Activated naive CD4-positive, alpha-beta T cell treated with Interleukin-2 at 50 U/mL for 16 hours (primary cell): Measurements from ENCODE around the gene ARHGEF7.
"Not testable (repeated sequence)": the region's sequence is repeated elsewhere in the genome, so short reads cannot be mapped to it uniquely, and the experiment has no call there.

Source experiments
- DNase-seq: peaks from one replicate; pipeline ENCODE4 v3.0.0-alpha.2; 2020

Gene ARHGEF7

DNA sequence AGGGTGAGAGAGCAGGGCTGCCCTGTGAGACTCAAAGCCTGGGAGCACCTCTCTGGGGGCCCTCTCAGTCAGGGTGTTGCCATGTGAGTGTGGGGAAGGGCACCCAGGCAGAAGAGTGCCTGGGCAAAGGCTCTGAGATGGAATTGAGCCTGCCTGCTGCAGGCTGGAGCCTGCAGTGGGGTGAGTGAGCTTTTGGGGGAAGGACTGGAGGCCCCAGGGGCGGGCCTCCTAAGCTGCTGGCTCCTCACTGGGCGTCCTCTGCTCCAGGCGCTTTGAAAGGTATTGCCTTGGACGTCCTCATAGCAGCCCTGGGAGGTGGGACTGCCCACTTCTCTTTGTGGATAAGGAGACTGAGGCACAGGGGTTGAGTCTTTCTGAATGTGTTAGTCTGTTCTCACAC lies 60.3 kb downstream of the ARHGEF7 start:
- no peak for DNase-seq

DNA sequence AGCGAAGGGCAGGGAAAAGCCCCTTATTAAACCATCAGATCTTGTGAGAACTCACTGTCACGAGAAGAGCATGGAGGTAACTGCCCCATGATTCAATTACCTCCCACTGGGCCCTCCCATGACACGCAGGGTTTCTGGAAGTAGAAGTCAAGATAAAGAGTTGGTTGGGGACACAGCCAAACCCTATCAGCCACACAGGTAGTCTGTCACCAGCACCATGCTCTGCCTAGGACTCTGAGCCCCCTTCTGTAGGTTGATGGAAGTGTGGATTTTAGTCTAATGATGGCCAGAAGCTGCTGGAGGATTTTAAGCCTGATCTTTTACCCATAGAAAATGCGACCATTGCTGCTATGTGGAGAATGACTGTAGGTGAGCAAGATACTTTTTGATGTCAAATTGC lies 60.8 kb downstream of the ARHGEF7 start:
- no peak for DNase-seq

DNA sequence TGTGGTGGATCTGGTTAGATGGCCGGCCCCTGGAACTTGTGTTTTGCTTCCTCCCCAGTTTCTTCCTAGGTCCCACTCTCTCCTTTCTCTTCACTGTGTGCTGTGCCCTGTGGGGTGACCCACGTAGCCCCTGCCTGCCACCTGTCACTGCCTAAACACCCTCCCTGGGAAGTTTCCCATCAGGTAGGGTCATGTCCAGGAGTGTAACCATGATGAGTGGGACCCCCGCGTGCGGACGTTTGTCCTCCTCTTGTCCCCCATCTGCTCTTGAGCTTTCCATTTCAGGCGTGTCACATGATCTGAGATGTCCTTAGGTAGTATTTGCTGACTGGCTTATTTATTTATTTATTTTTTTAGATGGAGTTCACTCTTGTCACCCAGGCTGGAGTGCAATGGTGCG lies 61.3 kb downstream of the ARHGEF7 start:
- DNase-seq = no peak

DNA sequence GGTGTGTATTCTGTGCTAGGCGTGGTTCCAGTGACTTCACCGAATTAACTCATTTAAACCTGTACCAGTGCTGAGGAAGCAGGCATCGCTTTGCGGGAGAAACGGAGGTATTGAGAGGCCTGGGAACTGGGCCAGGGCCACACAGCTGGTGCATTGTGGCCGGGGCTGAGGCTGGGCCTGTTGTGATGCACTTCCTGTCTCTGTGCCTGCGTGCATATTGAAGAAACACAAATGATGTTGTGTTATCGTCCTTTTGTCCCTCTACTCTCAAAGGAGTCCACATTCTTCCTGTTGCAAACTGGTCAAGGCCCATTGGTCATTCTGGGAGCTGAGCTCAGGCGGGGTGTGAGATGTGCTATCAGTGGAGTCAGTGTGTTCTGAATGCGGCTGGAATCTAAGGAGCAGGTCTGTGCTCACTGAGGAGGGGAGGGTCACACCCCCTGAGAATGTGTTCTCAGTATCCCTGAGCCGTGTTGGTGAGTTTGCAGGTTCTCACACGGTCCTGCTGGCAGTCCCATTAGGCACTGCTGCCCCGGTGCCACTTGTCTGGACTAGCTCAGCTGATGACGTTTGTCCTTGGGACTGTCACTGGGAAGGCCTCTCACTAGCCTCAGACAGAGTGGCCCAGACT lies 62.1 kb downstream of the ARHGEF7 start:
- DNase-seq = peak; percentile 41

DNA sequence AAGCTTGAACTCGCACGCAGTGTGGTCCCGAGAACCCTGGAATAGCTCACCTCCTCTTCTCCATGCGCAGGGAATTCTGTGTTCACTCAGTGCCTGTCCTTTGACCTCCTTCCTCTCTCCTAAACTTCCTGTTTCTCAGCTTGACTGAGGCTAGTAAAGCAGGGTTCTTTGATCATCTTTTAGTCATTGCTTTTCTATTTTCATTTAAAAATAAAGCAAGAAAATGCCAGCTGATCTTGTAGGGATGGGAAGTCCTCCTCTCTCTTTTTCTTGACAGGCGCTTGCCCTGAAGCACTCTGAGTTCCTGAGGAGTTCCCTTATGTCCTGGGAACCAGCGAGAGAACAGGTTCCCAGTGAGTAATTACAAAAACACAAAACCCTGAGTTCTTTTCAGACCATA lies 62.8 kb downstream of the ARHGEF7 start:
- DNase-seq = no peak

DNA sequence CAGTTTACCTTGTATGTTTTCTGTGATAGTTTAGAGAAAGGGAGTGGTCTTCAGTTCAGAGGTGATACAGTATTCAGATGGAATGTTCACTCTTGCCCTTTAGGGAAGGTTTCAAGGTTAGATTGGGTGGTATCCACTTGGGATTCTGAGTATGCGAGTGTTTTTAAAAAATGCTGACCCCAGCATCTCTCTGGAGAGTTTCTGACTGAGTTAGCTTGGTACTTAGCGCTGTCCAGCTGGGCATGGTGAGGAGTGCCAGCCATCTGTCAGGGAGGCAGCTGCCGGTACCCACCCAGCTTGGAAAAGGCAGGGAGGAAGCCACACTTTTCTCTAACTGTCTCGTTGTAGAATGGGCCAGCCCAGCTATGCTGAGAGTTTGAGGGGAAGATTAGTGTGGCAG lies 63.3 kb downstream of the ARHGEF7 start:
- no peak for DNase-seq

DNA sequence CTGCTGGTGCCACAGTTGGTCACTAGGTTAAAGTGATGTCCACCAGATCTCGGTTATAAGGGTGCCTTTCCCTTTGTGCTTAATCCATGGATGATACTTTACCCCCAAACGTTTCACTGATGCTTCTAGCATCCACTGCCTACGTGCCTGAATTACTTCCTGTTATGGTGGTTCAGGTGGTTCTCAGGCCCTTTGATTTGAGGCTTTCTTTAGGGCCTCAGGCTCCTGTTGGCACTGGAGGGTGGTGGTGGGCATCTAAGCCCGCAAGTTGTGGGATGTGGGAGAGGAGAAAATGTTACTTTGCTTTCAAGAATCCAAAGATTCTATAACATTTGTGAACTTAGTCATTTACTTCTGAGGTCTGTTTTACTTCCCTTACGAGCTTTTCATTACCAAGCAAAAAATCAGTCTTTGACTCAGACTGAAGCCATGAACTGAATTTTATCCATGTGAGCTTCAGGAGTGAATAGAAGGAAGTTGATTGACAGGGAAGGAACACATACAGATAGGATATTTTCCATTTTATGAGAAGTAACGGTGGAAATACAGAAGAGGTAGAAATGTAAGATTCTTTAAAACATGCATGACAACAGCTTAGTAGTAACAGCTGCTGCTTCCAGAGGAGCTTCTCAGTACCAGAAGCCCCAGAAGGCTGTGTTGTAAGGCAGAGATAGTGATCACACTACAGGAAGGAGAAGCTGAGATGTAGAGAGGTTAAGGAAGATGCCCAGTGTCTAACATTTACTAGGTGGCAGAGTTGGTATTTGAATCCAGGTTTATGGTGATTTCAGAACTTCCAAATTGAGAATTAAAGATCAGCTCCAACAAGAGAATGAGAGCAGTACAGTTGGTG lies 65.0 kb downstream of the ARHGEF7 start:
- DNase-seq = no peak

DNA sequence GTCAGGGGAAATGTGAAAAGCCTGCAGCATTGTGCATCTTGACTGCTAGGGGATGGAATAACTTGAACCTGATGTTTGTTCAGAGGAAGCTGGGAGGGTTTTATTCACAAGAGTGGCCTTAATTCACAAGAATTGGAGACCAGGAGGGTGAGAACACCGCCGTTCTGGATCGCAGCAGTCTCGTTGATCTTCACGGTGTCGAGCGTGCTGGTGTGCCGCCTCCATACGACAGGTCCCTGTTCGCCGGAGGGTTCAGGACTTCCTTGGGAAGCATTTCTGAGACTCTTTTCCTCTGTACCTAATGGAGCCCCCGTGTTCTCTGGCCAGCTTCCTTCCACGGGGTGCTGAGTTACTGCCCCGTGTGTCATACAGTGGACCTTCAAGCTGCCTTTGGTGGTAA lies 66.9 kb downstream of the ARHGEF7 start:
- DNase-seq = no peak

DNA sequence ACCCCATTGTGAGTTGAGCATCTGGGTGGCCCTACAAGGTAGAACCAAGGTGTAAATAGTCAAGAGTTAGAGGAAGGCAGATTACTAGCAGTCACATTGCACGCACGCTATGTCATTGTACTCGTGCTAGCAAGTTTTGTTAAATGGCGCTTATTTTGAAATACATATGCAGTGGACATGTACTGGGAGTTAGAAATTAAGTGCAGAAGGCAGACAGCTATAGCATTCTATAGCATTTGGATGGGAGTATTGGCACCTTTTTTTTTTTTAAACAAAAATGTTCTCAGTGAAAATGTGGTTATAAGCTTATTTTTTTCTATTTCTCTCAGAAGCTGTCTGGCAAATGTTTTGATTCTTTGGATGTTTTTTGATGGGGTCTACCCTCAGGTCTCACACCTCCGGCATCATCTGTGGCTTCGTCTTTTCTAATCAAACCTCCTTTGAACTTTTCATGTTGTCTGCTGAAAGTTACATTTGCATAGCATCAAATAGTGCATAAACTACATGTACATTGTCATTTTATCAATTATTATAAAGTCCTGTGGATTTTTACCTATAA lies 68.1 kb downstream of the ARHGEF7 start:
- no peak for DNase-seq

DNA sequence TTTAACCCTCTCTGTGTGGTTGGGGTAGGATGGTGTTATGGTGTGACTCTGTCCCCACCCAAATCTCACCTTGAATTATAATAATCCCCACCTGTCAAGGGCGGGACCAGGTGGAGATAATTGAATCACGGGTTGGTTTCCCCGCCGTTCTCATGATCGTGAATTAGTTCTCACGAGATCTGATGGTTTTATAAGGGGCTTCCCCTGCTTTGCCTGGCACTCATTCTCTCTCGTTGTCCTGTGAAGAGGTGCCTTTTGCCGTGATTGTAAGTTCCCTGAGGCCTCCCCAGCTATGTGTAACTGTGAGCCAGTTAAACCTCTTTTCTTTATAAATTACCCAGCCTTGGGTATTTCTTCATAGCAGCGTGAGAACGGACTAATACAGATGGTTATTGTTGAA lies 68.8 kb downstream of the ARHGEF7 start:
- DNase-seq = no peak

DNA sequence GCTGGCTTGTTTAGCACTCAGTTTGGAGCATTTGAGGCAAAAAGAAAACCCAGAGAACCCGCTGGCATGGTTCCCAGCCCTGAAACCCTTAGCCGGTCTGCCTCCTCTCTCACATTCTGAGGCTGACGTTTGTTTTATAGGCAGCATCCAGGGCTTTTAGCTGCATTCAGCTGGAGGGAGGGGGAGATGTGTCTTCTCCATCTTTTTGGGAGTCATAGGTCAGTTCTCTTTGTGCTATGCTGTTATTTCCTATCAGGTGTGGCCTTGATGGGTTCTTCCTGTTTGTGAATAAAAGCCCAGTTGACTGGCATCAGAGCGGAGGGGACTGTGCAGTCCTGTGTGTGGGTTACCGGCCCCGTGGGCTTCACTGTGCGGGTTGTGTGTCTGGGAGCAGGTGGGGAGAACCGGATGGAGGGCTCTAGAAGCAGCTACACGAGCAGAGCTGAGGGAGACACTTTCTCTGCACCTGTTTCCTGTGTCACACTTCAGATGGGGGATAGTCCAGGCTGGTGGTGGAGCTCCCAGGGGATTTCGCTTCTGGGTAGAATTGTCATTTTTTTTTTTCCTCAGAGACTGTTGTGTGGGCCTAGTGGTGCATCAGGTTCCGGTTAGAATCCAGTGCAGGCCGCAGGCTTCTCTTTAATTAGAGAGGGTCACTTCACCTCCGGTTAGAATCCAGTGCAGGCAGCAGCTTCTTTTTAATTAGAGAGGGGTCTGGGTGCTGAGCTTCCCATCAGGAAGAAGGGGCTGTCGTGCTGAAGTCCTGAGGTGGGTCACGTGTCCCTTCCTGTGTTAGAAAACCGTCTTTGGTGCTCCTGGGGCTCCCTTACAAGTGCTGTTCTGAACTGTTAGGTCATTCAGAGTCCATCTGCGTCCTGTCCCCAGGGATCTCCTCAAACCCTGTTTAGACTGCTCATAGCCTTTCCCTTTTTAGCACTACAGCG lies 69.6 kb downstream of the ARHGEF7 start:
- DNase-seq = no peak

DNA sequence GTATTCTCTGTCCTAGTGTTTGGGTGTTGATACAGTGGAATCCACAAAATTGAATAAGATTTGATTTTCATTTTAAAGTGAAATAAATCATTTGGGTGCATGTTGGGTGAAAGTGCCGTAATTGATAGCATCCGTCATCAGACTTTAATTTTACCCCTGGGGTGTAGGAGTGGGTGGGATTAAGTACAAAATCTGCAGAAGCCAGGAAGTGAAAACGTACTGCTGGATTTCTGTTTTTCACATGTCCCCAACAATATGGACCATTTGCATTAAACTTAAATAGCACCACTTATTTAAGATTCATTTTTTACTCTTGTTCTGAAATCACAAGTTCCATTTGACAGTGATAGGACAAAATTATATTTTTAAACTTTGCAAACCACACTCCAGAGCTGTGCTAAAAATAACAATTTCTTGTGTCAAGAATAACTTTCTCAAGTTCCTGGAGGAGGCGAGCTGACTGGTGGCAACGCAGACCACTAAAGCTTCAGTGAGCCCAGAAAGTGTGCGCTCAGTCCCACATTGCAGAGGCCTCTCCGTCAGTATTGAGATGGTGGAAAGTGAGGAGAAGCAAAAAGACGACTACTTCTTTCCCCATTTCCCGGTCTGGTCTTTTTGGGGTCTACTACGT lies 71.3 kb downstream of the ARHGEF7 start:
- DNase-seq = no peak

DNA sequence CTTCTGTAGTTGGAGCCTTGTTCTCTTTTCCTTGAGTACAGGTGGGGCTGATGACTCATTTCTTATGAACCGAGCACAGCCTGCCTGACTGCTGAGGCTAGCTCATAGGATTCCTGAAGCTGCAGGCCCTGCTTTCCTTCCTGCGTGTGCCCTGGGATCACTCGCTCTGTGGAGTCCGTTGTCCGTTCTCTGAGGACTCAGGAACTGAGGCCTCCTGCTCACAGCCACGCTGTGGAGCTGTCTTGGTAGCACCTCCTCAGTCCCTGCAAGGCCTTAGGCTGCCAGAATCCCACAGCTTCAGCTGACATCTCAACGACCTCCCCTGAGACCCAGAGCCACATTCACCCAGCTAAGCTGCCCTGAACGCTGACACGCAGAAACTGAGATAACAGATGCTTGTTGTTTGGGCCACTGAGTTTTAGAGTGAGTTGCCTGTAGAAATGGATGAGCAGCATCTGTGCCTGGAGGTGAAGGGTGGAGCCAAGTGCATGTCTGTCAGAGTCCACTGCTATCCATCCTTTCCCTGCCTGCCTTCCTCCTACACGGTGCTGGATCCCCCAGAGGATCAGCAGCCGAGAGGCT lies 72.9 kb downstream of the ARHGEF7 start:
- no peak for DNase-seq

DNA sequence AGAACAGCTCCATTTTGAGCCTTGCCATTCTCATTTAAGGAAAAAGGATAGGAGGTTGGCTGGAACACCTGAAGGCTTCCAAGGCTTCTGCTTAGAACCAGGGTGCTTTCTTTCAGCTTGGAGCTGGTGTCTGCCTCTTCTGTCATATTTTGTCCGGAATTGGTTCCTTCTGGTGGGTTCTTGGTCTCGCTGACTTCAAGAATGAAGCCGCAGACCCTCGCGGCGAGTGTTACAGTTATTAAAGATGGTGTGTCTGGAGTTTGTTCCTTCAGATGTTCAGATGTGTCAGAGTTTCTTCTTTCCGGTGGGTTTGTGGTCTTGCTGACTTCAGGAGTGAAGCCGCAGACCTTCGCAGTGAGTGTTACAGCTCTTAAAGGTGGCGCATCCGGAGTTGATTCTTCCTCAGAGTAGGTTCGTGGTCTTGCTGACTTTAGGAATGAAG lies 74.0 kb downstream of the ARHGEF7 start:
- peak; percentile 61 for DNase-seq

DNA sequence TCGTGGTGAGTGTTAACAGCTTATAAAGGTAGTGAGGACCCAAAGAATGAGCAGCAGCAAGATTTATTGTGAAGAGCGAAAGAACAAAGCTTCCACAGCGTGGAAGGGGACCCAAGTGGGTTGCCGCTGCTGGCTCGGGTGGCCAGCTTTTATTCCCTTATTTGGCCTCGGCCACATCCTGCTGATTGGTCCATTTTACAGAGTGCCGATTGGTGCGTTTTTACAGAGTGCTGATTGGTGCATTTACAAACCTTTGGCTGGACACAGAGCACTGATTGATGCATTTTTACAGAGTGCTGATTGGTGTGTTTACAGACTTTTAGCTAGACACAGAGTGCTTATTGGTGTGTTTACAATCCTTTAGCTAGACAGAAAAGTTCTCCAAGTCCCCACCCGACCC lies 74.4 kb downstream of the ARHGEF7 start:
- DNase-seq = not testable (repeated sequence)

DNA sequence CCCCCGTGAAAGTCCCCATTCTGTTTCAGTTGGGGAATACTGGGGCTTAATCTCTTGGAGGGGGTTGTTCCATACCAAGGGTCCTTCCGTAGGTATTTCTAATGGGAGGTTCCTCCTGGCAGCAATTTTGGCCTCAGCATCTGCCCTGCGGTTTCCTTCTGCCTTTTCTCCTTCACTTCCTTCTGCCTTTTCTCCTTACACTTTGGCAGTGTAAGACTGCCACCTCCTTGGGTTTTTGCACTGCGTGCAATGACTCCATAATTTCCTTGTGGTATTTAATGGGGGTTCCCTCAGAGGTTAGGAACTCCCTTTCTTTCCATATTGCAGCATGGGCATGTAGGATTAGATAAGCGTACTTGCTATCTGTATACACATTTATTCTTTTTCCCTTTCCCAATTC lies 78.1 kb downstream of the ARHGEF7 start:
- not testable (repeated sequence) for DNase-seq

DNA sequence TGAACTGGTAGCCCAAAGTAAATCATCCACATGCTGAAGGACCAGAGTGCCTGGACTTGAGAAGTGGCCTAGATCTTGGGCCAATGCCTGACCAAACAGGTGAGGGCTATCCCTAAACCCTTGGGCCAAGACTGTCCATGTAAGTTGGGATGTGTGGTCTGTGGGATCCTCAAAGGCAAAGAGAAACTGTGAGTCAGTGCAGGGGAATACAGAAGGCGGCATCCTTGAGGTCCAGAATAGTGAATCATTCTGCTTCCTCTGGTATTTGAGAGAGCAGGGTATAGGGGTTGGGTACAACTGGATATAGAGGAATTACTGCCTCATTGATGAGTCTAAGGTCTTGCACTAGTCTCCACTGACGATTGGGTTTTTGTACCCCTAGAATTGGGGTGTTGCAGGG lies 79.5 kb downstream of the ARHGEF7 start:
- not testable (repeated sequence) for DNase-seq

DNA sequence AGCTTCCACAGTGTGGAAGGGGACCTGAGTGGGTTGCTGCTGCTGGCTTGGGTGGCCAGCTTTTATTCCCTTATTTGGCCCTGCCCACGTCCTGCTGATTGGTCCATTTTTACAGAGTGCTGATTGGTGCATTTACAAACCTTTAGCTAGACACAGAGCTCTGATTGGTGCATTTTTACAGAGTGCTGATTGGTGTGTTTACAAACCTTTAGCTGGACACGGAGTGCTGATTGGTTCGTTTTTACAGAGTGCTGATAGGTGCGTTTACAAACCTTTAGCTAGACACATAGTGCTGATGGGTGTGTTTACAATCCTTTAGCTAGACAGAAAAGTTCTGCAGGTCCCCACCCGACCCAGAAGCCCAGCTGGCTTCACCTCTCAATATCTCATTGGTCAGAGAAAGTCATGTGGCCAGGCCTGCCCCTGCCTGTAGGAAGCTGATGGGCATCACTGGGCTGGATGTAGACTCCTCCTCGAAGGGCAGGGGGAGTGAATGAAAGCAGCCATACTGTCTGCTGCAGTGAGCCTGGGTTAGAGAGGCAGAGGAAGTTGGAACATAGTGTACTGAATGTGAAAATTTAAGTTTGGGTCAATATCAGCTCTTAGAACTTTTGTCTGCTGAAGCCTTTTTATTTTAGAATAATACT lies 83.7 kb downstream of the ARHGEF7 start:
- not testable (repeated sequence) for DNase-seq

DNA sequence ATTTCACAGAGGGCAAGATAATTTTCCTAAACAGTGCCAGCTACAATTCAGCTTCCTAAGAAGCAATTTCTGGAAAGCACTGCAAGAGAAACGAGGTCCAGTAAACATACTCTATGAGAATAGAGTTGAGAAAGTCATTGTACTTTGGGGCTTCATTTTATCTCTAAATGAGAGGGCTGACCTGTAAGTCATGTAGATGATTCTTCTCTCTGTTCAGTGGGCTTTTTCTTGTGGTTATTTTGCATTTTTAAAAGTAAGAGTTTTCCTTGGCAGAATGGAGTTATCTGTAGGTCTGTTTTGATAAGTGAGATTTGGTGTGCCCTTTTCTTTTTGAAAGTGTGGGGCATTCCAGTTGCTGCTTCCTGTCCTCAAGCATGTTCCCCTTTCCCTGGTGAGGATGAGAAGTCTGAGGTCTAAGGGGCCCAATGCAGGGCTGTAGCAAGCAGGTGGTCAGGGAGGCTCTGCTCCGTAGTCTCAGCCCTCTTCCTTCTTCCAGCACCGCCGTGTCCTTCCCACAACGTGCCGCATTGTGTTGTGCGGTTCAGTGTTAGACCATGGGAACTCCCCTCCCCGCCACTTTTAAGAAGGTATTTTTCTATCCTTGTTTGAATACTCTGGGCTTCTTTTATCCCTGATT lies 86.3 kb downstream of the ARHGEF7 start:
- DNase-seq = no peak

DNA sequence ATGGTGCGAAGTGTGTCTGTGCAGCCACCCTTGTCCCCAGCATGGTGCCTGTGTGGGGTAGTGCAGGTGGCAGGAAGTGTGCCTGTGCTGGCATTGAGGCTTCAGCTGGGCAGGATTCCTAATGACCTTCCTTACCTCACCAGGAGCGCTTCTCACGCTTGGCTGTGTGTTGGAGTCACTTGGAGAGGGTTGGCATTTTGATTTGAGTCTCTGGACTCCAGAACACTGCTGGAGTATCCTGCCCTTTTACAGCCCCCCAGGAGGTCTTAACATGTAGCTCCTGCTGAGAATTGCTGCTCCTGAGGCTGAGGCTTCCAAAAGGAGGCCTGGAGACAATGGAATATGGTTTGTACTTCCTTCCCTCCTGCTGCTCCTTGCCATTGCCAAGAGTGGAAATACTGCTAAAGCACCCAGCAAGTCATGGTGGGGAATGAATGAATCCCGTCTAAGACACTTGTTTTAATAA lies 87.1 kb downstream of the ARHGEF7 start:
- no peak for DNase-seq

DNA sequence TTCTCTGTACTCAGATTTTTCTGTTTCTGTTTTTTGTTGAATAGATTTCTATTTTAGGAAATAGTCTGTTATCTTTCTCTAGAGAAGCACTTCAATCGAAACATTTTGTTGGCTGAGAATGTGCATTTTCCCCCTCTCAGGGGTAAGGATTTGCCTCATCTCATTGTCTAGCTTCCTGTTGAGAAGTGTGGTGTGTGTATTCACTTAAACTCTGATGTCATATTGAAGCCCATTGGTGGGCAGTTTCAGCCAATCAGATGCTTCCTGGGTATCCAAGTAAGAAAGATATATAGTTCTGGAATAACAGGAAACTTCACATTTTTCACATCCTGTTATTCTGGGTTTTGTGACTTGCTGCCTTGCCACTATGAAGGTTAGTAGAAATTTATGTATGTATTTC lies 87.6 kb downstream of the ARHGEF7 start:
- DNase-seq = no peak
